Measurements from ENCODE around the gene CHAD. TPM values are rescaled to one million over a fixed set of nuclear protein-coding genes. Genes with fewer than 3 reads are reported as not detected.

Gene CHAD
- total and polyA plus RNA-seq, 2 donors (not counting 1 experiment from before 2014, with no cell fraction given) = 3.5 to 4.4 TPM

DNA sequence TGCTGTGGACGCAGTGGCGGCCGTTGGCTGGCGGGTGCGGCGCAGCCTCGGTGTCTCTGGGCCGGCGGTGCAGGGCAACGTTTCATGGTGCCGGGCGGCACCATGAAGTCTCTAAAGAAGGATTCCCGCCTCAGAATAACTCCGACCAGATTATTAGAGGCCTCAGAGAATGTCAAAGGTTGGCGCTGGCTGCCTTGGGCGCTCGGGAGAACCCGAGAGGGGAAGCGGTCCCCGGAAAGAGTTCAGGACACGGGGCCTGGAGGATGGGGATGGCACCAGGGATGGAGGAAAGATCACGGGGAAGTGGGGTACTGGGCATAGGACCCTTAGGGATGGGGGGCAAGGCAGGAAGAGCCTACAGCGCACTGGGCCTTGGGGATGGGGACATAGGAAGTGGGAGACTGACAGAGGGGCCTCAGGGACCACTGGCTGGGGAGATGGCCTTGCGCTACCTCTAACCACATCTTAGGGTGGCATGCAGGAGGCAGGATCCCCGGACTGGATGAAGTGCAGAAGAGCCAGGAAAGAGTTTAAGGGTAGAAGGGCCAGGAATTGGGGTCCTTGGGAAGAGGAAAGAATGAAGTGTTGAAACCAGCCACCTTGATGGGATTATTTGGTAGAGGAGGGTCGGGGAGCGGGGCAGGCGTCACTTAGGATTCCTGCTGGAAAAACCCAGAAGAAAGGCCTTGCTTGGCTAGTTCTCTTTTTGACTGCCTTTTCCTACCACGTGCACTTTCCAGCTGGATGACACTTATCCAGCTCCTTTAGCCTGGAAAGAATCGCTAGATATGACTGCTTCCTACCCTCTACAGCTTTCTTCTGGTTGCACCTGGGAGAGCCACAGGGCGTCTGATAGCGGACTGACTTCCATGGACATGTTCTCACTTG, 40.1 kb upstream of the CHAD start:
- Histone ChIP-seq H3K4me1 (ENCODE audit: control insufficient read depth in 2 of 2, insufficient read depth in 2 of 2, low read length in 2 of 2) (peaks cover 9 to 19% of the 10 kb centered on the region in 2 donors), H3K9ac (ENCODE audit: low read length) (peak overlapping the region; percentile 86), H3K9me3 (ENCODE audit: control extremely low read depth in 1 of 3, control insufficient read depth in 2 of 3, insufficient read depth in 1 of 3, low read length in 2 of 3) (peaks cover 0 to 3% (median 0%) of the 10 kb centered on the region in 3 donors), H3K27me3 (replicated peaks in 1 of 4; ENCODE audit: control extremely low read depth in 1 of 4, control insufficient read depth in 3 of 4, insufficient read depth in 4 of 4, low read length in 3 of 4) (peaks cover 0 to 8% (median 3%) of the 10 kb centered on the region in 4 experiments), H3K27ac (ENCODE audit: low read length in 2 of 2) (no peak overlapping the region), H3K4me3 (ENCODE audit: control extremely low read depth in 1 of 5, extremely low read depth in 1 of 5, insufficient read depth in 1 of 5, low read depth in 2 of 5, low read length in 4 of 5) (peak overlapping the region; percentile 41 to 79 (median 54)), H3K36me3 (replicated peaks in 1 of 2; ENCODE audit: control extremely low read depth in 1 of 2, control insufficient read depth in 1 of 2, extremely low read depth in 1 of 2, insufficient read depth in 2 of 2, low read length in 1 of 2) (no peaks in the 10 kb centered on the region), H2AFZ (ENCODE audit: insufficient read depth, low read depth, low read length, poor library complexity, severe bottlenecking) (peak overlapping the region; percentile 89), H4K20me1 (ENCODE audit: control insufficient read depth, insufficient read depth, low read length, poor library complexity, severe bottlenecking) (no peaks in the 10 kb centered on the region), H3K4me2 (replicated peaks; ENCODE audit: low read depth, low read length, poor library complexity, severe bottlenecking) (peak overlapping the region; percentile 93), H3K79me2 (ENCODE audit: control insufficient read depth, insufficient read depth, low read length) (no peaks in the 10 kb centered on the region)
- peaks cover 28% of the 10 kb centered on the region for H3K4me1 Mint-ChIP-seq
- CTCF ChIA-PET = interaction anchor here (0.6 kb wide), 1 partner anchor 9 kb away, joined by 3 read pairs; no protein-coding TSS in a partner anchor
- ATAC-seq (ENCODE audit: low read depth) (no peak), DNase-seq (no peak)
- no peaks in the 10 kb centered on the region for H3K27me3 Mint-ChIP-seq
- POLR2A ChIA-PET = interaction anchor here (0.7 kb wide), 1 partner anchor 49 kb away, joined by 7 read pairs; no protein-coding TSS in a partner anchor
- H3K9me3 Mint-ChIP-seq (ENCODE audit: insufficient read depth) = no peaks in the 10 kb centered on the region
- H3K4me3 Mint-ChIP-seq = peak overlapping the region; percentile 84
- WGBS (ENCODE audit: insufficient coverage) = 29% methylated on average over 29 of the region's 32 CpGs
- intact Hi-C loops (cut with micrococcal nuclease) = loop anchor here (1.0 kb wide), 3 partner anchors 31 to 163 kb away; partner anchors contain the start of genes RSAD1 and XYLT2
- peak overlapping the region; percentile 82 for H3K27ac Mint-ChIP-seq
- TF ChIP-seq, protein P1, sequence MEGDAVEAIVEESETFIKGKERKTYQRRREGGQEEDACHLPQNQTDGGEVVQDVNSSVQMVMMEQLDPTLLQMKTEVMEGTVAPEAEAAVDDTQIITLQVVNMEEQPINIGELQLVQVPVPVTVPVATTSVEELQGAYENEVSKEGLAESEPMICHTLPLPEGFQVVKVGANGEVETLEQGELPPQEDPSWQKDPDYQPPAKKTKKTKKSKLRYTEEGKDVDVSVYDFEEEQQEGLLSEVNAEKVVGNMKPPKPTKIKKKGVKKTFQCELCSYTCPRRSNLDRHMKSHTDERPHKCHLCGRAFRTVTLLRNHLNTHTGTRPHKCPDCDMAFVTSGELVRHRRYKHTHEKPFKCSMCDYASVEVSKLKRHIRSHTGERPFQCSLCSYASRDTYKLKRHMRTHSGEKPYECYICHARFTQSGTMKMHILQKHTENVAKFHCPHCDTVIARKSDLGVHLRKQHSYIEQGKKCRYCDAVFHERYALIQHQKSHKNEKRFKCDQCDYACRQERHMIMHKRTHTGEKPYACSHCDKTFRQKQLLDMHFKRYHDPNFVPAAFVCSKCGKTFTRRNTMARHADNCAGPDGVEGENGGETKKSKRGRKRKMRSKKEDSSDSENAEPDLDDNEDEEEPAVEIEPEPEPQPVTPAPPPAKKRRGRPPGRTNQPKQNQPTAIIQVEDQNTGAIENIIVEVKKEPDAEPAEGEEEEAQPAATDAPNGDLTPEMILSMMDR (IDR thresholded peaks at IDR 0.05) = no peak
- no peak for TF ChIP-seq EZH2 (IDR thresholded peaks at IDR 0.05; ENCODE audit: borderline replicate concordance, insufficient read depth, low read depth, low read length, poor library complexity, severe bottlenecking)
